CD1c-positive myeloid dendritic cell (primary cell): ENCODE data around the gene BOC.

Experiments
- DNase-seq: peaks from one replicate; pipeline ENCODE4 v3.0.0-alpha.2; 2016; ENCODE audit errors: extremely low spot score

Gene BOC, protein sequence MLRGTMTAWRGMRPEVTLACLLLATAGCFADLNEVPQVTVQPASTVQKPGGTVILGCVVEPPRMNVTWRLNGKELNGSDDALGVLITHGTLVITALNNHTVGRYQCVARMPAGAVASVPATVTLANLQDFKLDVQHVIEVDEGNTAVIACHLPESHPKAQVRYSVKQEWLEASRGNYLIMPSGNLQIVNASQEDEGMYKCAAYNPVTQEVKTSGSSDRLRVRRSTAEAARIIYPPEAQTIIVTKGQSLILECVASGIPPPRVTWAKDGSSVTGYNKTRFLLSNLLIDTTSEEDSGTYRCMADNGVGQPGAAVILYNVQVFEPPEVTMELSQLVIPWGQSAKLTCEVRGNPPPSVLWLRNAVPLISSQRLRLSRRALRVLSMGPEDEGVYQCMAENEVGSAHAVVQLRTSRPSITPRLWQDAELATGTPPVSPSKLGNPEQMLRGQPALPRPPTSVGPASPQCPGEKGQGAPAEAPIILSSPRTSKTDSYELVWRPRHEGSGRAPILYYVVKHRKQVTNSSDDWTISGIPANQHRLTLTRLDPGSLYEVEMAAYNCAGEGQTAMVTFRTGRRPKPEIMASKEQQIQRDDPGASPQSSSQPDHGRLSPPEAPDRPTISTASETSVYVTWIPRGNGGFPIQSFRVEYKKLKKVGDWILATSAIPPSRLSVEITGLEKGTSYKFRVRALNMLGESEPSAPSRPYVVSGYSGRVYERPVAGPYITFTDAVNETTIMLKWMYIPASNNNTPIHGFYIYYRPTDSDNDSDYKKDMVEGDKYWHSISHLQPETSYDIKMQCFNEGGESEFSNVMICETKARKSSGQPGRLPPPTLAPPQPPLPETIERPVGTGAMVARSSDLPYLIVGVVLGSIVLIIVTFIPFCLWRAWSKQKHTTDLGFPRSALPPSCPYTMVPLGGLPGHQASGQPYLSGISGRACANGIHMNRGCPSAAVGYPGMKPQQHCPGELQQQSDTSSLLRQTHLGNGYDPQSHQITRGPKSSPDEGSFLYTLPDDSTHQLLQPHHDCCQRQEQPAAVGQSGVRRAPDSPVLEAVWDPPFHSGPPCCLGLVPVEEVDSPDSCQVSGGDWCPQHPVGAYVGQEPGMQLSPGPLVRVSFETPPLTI

DNA sequence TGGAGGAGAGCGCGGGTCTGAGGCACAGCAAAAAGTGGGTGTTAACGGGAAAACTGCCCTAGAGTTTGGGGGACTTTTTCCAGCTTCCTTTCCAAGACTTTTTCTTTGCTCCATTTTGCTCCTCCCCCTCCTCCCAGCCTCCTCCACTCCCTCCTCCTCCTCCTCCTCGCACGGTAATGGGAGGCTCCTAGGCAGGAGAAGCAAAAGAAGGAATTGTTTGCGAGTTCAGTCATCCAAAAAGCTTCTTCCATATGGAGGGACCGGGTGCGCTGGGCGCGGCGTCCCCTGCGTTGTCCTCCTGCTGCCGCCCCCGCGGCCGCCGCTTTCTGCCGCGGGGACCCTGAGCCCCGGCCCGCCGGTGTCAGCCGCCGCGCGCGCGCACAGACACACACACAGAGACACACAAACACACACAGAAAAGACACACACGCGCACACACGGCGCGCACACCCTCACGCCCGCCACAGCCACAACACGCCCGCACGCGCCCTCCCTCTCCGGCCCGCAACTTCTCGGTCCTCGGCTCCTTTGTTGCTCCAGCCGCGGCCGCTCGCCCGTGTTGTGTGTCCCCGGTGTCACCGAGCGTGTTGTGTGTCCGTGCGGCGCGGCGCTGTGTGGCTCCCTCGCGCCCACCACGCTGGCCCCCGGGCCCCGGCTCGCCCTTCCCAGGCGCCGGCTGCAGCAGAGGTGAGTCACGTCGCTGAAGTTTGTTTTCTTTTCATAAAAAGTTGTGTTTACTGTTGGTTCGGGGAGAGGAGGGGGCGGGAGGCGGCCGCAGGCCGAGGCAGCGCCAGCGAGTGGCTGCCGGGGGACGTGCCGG is at the start of gene BOC:
Gene BOC (plus strand): TSS at position 228 of the 820 bp plus-strand sequence. CDS start 38,246 bp downstream, outside the sequence.
- DNase-seq: peak; percentile 18

DNA sequence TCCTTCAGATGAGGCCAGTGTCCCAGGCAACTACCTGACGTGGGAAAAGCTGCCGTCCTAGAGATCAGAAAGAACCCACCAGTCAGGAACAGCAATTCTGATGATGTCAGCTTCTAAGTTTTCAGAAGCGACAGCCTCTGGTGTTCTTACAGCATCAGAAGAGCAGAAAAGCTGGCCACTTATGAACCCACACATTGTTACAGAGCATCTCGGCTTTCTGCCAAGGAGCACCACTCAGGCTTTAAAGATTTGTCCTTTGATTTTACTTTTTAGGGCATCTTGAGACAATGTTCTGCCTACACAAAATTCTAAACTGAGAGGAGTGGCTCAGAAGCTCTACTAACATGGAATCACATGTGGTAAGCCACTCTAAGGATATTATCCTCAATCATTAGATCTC is 49.7 kb upstream of the BOC start:
- DNase-seq: no peak

DNA sequence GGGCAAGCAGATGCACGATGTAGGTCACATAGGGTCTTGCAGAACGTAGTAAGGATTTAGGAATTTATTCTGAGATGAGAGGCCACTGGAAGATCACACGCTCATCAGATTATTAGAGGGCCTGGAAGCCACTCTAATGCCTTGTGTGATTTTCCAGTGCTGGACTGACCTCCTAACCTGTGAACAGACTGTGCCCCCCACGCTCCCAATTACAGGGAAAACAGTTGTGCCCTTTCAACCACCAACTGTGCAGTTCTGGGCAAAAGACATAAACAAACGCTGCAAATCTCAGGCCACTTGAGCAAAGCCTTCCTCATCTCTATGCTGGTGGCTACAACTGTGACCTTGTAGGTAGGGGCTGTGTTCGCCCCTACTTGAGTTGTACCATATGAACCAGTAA is 48.2 kb upstream of the BOC start:
- no peak for DNase-seq

DNA sequence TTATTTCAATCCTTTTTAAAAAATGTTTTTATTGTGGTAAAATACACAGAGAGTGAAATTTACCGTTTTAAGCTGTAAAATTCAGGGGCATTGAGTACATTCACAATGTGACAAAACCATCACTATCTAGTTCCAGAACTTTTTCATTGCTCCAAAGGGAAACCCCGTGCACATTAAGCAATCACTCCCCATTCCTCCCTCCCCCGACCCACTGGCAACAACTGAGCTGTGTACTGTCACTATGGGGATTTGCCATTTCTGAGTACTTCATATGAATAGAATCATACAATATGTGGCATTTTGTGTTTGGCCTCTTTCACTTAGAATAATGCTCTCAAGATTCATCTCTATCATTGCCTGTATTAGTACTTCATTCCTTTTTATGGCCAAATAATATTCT is 45.5 kb upstream of the BOC start:
- no peak for DNase-seq

DNA sequence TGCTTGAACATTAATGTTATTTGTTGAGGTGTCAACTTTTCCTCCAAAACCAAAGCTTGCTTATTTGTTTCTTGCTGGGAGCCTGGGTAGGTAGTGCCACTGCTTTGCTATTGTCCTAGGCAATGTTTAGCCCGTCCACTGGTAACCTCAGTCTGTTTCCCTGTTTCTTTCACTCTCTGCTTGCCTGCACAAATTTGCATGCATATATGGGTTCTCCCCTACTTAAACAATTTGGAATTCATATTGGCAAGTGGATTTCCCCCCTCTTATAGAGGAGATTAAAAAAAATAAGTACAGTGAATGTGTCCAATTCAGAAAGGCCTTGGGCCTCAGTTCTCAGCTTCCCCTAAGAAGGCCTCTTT is 45.0 kb upstream of the BOC start:
- no peak for DNase-seq

DNA sequence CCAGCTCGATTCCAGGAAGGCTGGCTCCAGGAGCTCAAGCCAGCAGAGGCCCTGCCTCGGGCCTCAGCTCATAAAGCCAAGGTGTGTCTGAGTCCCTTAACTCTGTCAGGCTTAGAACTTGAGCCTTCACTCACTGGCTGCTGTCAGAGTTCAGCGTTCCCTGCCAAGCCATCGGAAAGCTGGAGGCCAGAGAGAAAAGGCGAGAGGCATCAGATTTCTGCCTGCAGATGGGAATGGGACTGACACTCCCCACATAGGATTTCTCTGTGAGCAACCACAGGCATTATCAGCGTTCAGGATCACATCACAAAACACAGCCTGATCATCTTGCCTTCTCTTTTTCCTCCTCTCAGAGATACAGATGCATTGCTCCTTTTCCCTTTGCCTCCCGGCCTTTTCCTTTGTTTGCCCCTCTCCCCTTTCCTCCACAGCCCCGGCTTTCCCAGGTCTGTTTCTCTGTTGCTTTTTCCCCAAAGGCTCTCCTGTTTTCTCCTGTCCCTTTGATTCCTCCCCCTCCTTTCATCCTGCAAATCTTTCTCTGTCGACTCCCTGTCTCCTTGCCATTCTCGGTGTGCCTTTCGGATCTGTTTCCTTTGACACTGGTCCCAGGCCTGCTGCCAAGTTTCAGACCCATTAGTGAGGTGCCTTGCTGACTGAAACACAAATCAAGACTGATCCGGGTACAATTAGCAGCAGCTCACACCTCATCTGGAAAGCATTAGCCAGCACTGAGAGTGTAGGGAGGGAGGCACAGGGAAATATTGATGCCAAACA is 44.5 kb upstream of the BOC start:
- no peak for DNase-seq

DNA sequence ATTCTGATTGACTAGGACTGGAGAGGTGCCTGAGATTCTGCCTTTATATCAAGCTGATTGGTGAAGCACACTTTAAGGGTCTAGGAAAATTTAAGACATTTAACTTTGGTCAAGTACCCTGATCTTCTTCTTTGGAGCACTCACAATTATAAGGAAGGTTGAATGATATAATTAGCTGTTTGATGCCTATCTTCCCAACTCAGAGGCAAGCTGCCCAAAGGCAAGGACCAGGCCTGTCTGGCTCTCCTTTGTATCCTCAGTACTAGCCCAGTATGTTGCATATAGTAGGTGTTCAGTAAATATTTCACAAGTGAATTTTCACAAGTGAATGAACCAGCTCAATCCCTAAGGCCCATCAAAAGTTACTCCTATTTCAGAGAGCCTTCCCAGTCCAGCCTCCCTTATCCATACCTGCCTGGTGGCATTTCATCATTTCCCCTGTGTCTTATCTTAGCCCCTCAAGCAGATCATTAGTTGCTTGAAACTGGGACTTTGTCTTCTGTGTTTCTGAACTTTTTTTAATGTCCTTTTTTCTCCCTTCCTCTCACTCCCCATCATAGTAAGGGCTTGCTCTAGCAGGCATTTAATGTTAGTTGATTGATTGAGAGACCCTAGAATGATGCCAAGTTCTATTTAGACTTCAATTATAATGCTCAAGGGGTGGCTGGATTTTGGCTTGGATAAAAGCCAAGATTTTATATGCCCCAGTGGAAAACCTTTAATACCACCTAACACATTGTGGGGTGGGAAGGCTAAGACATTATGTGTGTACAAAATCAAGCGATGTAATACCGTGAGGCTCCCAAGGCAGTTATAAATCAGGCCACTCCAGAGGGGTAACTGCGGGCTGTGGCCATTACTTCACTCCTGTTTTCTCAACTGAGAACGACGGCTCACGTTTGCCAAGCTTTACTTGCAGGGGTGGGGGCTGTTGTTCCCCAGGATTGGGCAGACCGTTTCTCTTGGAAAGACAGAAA is 43.2 kb upstream of the BOC start:
- DNase-seq: no peak

DNA sequence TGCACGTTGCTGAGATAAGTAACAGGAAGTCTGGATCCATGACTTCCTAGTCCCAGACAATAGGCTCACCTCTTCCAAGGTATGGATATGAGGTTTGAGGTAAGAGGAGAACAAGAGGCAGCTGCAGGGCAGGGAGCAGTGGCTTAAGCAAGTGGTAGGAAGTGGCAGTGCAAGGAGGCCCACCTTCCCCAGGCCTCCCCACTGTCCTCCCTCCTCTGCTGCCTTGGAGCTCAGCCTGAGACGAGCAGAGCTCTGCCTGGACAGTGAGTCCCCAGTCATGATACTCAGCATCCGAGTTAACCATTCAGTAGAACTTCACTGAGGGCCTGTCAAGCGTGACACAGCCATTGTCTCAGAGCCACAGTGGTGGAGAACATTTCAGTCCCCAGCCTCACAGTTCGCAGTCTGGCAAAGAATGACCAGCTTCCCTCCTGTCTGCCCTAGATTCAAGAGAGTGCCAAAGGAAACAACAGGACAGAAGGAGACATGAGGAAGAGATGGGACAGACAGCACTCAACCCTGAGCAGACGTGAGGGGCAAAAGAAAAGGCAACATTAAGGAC is 41.4 kb upstream of the BOC start:
- DNase-seq: no peak

DNA sequence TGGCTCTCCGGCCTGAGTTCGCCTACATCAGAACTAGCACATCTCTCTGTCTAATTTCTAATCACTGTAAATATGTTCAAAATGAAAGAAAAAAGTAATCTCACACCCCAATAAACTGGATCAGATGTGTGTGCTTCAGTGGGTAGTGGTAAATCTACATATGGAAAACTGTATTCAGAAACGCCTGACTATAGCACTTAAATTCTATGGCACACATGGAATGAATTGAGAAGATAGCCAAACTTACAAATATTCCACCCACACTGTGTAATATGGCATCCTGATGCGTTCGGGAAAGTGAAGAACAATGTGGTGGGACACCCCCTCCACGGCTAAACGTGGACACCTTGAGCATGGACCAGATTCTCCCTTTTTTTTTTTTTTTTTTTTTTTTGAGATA is 40.6 kb upstream of the BOC start:
- DNase-seq: no peak

DNA sequence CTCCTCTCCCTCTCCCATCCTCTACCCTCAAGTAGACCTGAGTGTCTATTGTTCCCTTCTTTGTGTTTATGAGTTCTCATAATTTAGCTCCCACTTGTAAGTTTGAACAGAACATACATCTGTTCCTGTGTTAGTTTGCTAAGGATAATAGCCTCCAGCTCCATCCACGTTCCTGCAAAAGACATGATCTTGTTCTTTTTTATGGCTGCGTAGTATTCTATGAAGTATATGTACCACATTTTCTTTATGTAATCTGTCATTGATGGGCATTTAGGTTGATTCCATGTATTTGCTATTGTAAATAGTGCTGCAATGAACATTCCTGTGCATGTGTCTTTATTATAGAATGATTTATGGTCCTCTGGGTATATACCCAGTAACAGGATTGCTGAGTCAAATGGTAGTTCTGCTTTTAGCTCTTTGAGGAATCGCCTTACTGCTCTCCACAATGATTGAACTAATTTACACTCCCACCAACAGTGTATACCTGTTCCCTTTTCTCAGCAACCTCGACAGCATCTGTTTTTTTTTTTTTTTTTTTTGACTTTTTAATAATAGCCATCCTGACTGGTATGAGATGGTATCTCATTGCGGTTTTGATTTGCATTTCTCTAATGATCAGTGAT is 39.6 kb upstream of the BOC start:
- DNase-seq: peak; percentile 24

DNA sequence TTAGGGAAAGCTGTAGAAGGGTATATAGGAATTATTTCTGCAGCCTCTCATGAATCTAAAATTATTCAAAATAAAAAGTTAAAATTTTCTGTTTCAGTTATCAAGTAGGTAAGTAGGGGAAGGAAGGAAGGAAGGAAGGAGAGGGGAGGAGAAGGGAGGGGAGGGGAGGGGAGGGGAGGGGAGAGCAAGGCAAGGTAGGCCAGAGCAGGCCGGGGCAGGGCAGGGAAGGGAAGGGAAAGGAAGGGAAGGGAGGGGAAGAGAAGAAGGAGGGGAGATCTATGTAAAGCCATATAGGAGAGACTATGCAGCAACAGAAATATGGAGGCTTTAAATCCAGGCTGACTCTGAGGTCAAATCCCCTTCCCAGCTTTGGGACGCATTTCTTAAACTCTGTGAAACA is 38.3 kb upstream of the BOC start:
- DNase-seq: no peak

DNA sequence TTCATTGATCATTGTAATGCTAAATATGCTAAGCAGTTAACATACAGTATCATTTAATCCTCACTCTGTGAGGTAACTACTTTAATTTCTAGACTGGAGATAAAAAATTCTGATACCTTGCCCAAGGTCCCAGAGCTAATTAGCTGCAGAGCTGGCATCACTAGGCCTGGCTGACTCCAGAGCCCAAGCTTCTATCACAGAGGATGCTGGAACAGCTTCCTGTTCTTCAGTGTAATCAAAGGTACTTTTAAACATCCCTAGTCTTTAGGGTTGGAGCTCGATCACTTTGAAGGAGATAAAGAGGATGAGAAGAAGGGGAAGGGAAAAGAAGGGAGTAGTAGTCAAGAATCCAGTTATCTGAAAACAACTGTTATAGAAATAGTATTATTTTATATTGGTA is 37.1 kb upstream of the BOC start:
- no peak for DNase-seq

DNA sequence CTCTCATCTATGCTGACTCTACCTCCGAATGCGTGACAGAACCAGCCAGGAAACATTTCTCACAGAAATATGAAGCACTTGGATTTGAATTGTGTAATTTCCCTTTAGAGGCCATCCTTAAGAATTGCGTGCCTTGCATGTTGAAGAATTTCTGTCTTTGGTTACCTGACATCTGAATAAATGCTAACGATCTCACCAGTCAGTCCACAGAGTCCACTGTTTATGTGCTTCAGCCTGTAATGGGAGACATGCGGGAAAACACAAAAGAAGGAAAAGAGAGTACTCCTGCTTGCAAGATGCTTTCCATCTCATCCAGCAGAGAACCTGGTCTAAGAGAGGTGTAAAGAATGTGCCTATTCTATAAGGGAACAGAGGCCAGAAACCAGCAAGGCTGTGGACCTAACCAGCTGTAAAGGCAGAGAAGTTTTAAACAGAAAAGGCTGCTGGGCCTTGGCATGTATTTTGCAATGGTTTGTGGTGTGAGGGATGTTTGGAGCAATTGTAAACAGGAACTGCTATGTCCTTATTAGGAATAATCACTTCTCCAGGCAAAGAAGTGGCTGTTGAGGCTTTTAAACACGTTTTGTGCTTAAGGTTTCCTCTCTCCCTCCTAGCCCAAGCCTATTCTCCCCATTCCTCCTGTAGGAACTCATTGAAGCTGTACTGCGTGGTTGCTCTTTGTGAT is 36.4 kb upstream of the BOC start:
- peak; percentile 24 for DNase-seq

DNA sequence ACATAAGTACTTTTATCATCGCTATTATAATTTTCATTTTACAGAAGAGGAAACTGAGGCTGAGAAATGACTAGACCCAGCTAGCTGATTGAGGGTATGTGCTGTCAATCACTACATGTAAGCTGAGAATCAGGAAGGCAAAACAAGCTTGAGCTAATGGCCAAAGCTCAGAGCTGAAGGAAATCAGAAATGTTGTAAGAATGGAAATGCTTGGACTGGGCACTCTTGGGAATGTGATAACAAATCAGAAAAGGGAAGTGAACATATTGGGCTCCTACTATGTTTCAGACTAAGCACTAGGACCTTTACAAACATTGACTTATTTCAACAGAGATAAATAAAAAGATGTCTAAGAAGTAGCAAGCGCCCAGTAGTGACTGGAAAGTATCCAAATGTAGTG is 33.8 kb upstream of the BOC start:
- no peak for DNase-seq

DNA sequence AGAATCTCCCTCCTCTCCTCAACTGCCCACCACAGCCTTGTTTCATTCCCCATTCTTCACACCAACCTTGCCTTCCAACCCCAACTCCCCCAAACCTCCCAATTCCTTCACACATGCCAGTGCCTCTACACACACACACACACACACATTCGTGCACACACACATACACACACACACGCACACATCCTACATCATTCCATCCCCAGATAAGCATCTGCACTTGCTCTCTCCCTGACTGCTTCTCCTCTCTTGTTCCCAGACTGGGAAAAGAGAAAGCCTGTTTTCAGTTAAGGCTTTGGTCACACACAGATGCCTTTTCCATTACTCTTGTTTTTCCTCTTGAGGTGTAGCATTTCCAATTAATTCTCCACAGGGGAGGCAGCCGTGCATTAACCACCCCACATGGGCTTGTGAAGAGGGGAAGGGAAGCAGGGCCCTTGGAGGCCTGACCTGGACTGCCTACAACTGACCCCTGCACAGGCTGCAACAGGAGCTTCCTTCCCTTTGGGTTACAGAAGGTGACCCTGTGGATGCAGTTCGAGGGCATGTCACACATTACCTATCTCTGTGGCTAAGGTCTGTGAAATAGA is 32.0 kb upstream of the BOC start:
- no peak for DNase-seq

DNA sequence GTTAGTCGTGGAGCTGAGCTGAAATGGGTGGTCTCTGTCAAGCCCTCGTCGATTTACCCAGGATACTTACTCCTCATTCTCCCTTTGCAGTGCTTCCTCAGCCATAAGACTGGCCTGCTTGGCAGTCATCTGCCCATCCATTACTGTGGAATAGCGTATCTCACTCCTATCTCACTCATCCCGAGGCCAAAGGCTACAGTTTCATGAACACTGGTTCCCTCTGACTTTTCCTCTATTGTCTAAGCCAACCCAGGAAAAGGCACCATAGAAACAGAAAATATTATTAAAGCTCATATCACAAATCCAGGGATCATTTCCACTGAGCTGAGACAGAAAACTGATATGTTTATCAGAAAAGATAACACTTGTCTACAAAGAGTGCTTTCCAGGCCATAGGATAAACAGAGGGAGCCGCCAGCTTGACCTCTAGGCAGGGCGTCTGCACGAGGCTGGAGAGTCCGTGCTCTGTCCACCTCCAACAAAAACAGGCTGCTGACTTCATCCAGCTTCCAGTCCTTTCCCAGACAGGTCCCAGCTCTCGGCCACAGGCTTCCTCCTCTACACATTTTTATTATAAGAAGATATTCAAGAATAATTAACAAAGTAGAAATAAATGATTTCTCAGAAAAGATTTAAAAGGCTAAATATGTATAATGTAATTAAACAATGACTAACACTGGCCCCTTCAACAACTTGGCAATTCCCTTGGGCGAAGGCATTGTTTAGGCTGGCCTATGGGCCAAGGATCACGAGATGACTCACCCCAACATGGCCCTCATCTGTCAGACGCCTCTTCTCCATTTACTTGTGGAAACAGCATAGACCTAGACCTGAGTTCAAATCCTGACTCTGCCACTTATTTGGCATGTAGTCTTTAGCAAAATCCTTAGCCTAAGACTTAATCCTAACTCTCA is 27.4 kb upstream of the BOC start:
- no peak for DNase-seq
